IMR-90 (cell line): ENCODE results near the gene CFAP251. TPM values are rescaled to one million over a fixed set of nuclear protein-coding genes. Genes with fewer than 3 reads are reported as not detected.
"Not testable (repeated sequence)": the region's sequence is repeated elsewhere in the genome, so short reads cannot be mapped to it uniquely, and the experiment has no call there.

ENCODE experiments used
- ATAC-seq: fragments of 200-7000 bp; cut with Tn5 transposase; 2 replicates; pipeline ENCODE4 v1.9.1; 2020; ENCODE audit warnings: low read depth, mild to moderate bottlenecking, moderate library complexity
- BruUV-seq: library from RNA; stranded (reverse); fragments of 400-500 nt; replicated peaks from 2 replicates; lab custom pipeline; 2021; lab: Mats Ljungman, UMichigan
- CTCF ChIA-PET: fragments of 300-600 bp; formaldehyde crosslinking; extraction: SDS; loops from one replicate; lab custom pipeline; 2021; ENCODE audit warnings: antibody characterized with exemption; lab: Yijun Ruan, JAX
- POLR2A ChIA-PET: fragments of 300-600 bp; sonication (Branson Sonifier 250); formaldehyde crosslinking; loops from one replicate; lab custom pipeline; 2022; ENCODE audit warnings: antibody characterized with exemption; ENCODE audit not compliant: unreplicated experiment; lab: Charles Lee
- DNase-seq: peaks from one replicate; pipeline ENCODE4 v3.0.0; 2013
- H2AFZ ChIP-seq: replicated peaks from 2 replicates; pipeline ENCODE3; 2013; ENCODE audit warnings: low read length, mild to moderate bottlenecking; ENCODE audit not compliant: poor library complexity
- H2AK5ac ChIP-seq: 2 replicates; pipeline ENCODE4 v1.6.1; 2013; ENCODE audit warnings: low read depth, low read length, inconsistent platforms
- H2AK9ac ChIP-seq: replicated peaks from 2 replicates; pipeline ENCODE3; 2013; ENCODE audit warnings: mild to moderate bottlenecking, low read depth, low read length, moderate library complexity; ENCODE audit not compliant: poor library complexity
- H2BK120ac ChIP-seq: 2 replicates; pipeline ENCODE4 v1.6.1; 2013; ENCODE audit warnings: low read depth, low read length, inconsistent platforms
- H2BK15ac ChIP-seq: 3 replicates; pipeline ENCODE4 v1.6.1; 2013; ENCODE audit warnings: low read depth, low read length, inconsistent platforms
- H2BK20ac ChIP-seq: 2 replicates; pipeline ENCODE4 v1.6.1; 2013; ENCODE audit warnings: low read depth, mild to moderate bottlenecking, inconsistent platforms, low read length, moderate library complexity
- H2BK5ac ChIP-seq: 2 replicates; pipeline ENCODE4 v1.6.1; 2013; ENCODE audit warnings: mild to moderate bottlenecking, low read depth, low read length, inconsistent platforms; ENCODE audit not compliant: poor library complexity, severe bottlenecking
- H3K14ac ChIP-seq: replicated peaks from 2 replicates; pipeline ENCODE4 v1.6.1; 2013; ENCODE audit warnings: low read depth, low read length, inconsistent platforms
- H3K18ac ChIP-seq: 2 replicates; pipeline ENCODE4 v1.6.1; 2013; ENCODE audit warnings: low read depth, low read length, control low read depth
- H3K23ac ChIP-seq: 2 replicates; pipeline ENCODE4 v1.6.1; 2013; ENCODE audit warnings: low read depth, low read length, inconsistent platforms
- H3K27ac ChIP-seq: 2 replicates; pipeline ENCODE4 v1.5.1; 2013; ENCODE audit warnings: mild to moderate bottlenecking, control low read depth, low read length; ENCODE audit not compliant: insufficient read depth
- H3K27me3 ChIP-seq: 2 replicates; pipeline ENCODE4 v1.6.1; 2013; ENCODE audit warnings: low read length; ENCODE audit not compliant: control insufficient read depth, insufficient read depth
- H3K36me3 ChIP-seq: 2 replicates; pipeline ENCODE4 v1.6.1; 2013; ENCODE audit warnings: low read length, mixed read lengths; ENCODE audit not compliant: control insufficient read depth, insufficient read depth
- H3K4ac ChIP-seq: 2 replicates; pipeline ENCODE4 v1.6.1; 2013; ENCODE audit warnings: low read depth, low read length, inconsistent platforms
- H3K4me1 ChIP-seq: 2 replicates; pipeline ENCODE4 v1.6.1; 2013; ENCODE audit warnings: low read length, mixed read lengths; ENCODE audit not compliant: control insufficient read depth, insufficient read depth
- H3K4me2 ChIP-seq: 2 replicates; pipeline ENCODE4 v1.6.1; 2013; ENCODE audit warnings: low read depth, mild to moderate bottlenecking, control low read depth, low read length, moderate library complexity
- H3K4me3 ChIP-seq: 2 replicates; pipeline ENCODE4 v1.5.1; 2013; ENCODE audit warnings: low read depth, mild to moderate bottlenecking, control low read depth, low read length, moderate library complexity; ENCODE audit not compliant: insufficient read depth
- H3K56ac ChIP-seq: 2 replicates; pipeline ENCODE4 v1.6.1; 2013; ENCODE audit warnings: low read length, inconsistent platforms; ENCODE audit not compliant: insufficient read depth; ENCODE audit errors: extremely low read depth
- H3K79me1 ChIP-seq, 2 experiments: 2 replicates each; pipeline ENCODE4 v1.6.1; 2013; ENCODE audit warnings: low read length in 2 of 2, inconsistent platforms in 1 of 2, low read depth in 1 of 2
- H3K9ac ChIP-seq: 2 replicates; pipeline ENCODE4 v1.6.1; 2013; ENCODE audit warnings: low read depth, low read length, control low read depth
- H3K9me1 ChIP-seq: 2 replicates; pipeline ENCODE4 v1.6.1; 2013; ENCODE audit warnings: low read length, inconsistent platforms; ENCODE audit not compliant: insufficient read depth
- H3K9me3 ChIP-seq: 2 replicates; pipeline ENCODE4 v1.6.1; 2013; ENCODE audit warnings: low read length; ENCODE audit not compliant: control insufficient read depth, insufficient read depth
- H4K20me1 ChIP-seq: 2 replicates; pipeline ENCODE4 v1.6.1; 2013; ENCODE audit warnings: low read length, inconsistent platforms; ENCODE audit not compliant: insufficient read depth
- H4K5ac ChIP-seq: 2 replicates; pipeline ENCODE4 v1.6.1; 2013; ENCODE audit warnings: mild to moderate bottlenecking, low read depth, low read length, control low read depth
- H4K8ac ChIP-seq, 2 experiments: 2 replicates each; pipeline ENCODE4 v1.6.1; 2013; ENCODE audit warnings: low read depth in 2 of 2, low read length in 2 of 2, control low read depth in 1 of 2, inconsistent platforms in 1 of 2
- H4K91ac ChIP-seq: 2 replicates; pipeline ENCODE4 v1.6.1; 2013; ENCODE audit warnings: low read depth, low read length, inconsistent platforms; ENCODE audit not compliant: insufficient read depth
- WGBS, 2 experiments: methylation state at CpG; one replicate each; pipeline versions ENCODE4 v1.1.5 to v1.1.7; 2013; ENCODE audit warnings: missing lambda C conversion rate in 2 of 2; ENCODE audit not compliant: insufficient read length in 1 of 2; ENCODE audit errors: extremely low coverage in 2 of 2; 5-methylcytosine and 5-hydroxymethylcytosine counted together
- dilution Hi-C: fragments of 300-500 bp; cut with HindIII; formaldehyde crosslinking; loops from one replicate; pipeline ENCODE4 v1.14.3; 2018; ENCODE audit warnings: low sequenced_read_pairs; ENCODE audit not compliant: unreplicated experiment
- in situ Hi-C: fragments of 300-500 bp; cut with MboI; formaldehyde crosslinking; loops from 3 replicates; pipeline ENCODE4 v1.14.3; 2019; ENCODE audit warnings: low sequenced_read_pairs, inconsistent platforms, mixed read lengths
- intact Hi-C: fragments of 100-400 bp; cut with micrococcal nuclease; formaldehyde crosslinking; loops from 2 replicates; pipeline ENCODE4 v1.10.0; 2022
- polyA plus RNA-seq, 3 experiments: library from polyadenylated mRNA; depleted of rRNA; stranded (reverse); fragments of >200 nt; gene quantifications; 2 replicates each; pipeline ENCODE4 v1.2.3, GENCODE V29; 2012; ENCODE audit warnings: low replicate concordance in 1 of 3
- total RNA-seq: library from RNA; depleted of rRNA; stranded (reverse); fragments of >200 nt; gene quantifications from 2 replicates; pipeline ENCODE4 v1.2.3, GENCODE V29; 2012

Gene CFAP251
- total and polyA plus RNA-seq, 2 of the 4 experiments (the other 2 are of a cell fraction), result 7.8 to 9.1 TPM

- H2BK120ac ChIP-seq, dilution Hi-C loops, H2AK9ac ChIP-seq, H4K20me1 ChIP-seq, H3K27ac ChIP-seq, H3K4me3 ChIP-seq, H2BK5ac ChIP-seq, H3K14ac ChIP-seq, H2AFZ ChIP-seq, H3K9me1 ChIP-seq, H3K9me3 ChIP-seq, H3K23ac ChIP-seq, H4K5ac ChIP-seq, H3K18ac ChIP-seq, H3K4me1 ChIP-seq, in situ Hi-C loops, POLR2A ChIA-PET, DNase-seq, H2AK5ac ChIP-seq, H3K4ac ChIP-seq, H3K56ac ChIP-seq, H3K27me3 ChIP-seq, H4K91ac ChIP-seq, H3K79me1 ChIP-seq, H2BK15ac ChIP-seq, ATAC-seq, H3K36me3 ChIP-seq, H2BK20ac ChIP-seq, BruUV-seq, H3K9ac ChIP-seq, H3K4me2 ChIP-seq, CTCF ChIA-PET, H4K8ac ChIP-seq, intact Hi-C loops: not testable (repeated sequence)
- WGBS, 2 experiments, result no CpG with 5 or more reads among the region's 10 CpGs
These were observed 70.1 kb downstream of the CFAP251 start for GRCh38 chr12:121988519-121988918.
